SK-N-SH treated with all-trans-retinoic acid at 6 μM for 48 hours (cell line): ENCODE data around the gene SLC66A1.

ENCODE experiments used
- CREB5 ChIP-seq: fragments of 250-450 bp; sonication (Bioruptor Pico); IDR thresholded peaks from 2 replicates; pipeline ENCODE4 v1.5.1; 2020; ENCODE audit warnings: low read depth, mild to moderate bottlenecking, moderate library complexity
- CSRNP3 ChIP-seq: fragments of 250-450 bp; sonication (Bioruptor Pico); IDR thresholded peaks from 2 replicates; pipeline ENCODE4 v1.5.1; 2021; ENCODE audit warnings: mild to moderate bottlenecking, moderate library complexity
- PATZ1 ChIP-seq: fragments of 250-450 bp; sonication (Bioruptor Pico); IDR thresholded peaks from 2 replicates; pipeline ENCODE4 v1.8.0; 2020; ENCODE audit warnings: mild to moderate bottlenecking, moderate library complexity, borderline replicate concordance
- PPARA ChIP-seq: fragments of 250-450 bp; sonication (Bioruptor Pico); IDR thresholded peaks from 2 replicates; pipeline ENCODE4 v1.5.0; 2020; ENCODE audit warnings: mild to moderate bottlenecking, borderline replicate concordance
- RARB ChIP-seq: fragments of 250-450 bp; sonication (Bioruptor Pico); IDR thresholded peaks from 2 replicates; pipeline ENCODE4 v1.8.0; 2021; ENCODE audit warnings: mild to moderate bottlenecking, moderate library complexity
- TCF4 ChIP-seq: fragments of 250-450 bp; sonication (Bioruptor Pico); IDR thresholded peaks from 2 replicates; pipeline ENCODE4 v1.8.0; 2021; ENCODE audit warnings: mild to moderate bottlenecking, moderate library complexity, borderline replicate concordance
- TSHZ2 ChIP-seq: fragments of 250-450 bp; sonication (Bioruptor Pico); IDR thresholded peaks from 2 replicates; pipeline ENCODE4 v1.5.0; 2020; ENCODE audit warnings: mild to moderate bottlenecking, moderate library complexity
- ZFP30 ChIP-seq: fragments of 450-650 bp; formaldehyde crosslinking; IDR thresholded peaks from 2 replicates; pipeline ENCODE4 v1.5.0; 2022; ENCODE audit warnings: mild to moderate bottlenecking, moderate library complexity

- TF ChIP-seq PPARA (no peak), PATZ1 (CRISPR knock-in tag) (no peak), TCF4 (CRISPR knock-in tag) (no peak), CSRNP3 (CRISPR knock-in tag) (no peak), CREB5 (CRISPR knock-in tag) (no peak), RARB (CRISPR knock-in tag) (no peak), ZFP30 (CRISPR knock-in tag) (no peak), TSHZ2 (CRISPR knock-in tag) (no peak)
These were observed 27.2 kb upstream of the SLC66A1 start for GRCh38 chr1:19284881-19285280.
